Measurements from ENCODE around the gene LRIG1.

Gene LRIG1

DNA sequence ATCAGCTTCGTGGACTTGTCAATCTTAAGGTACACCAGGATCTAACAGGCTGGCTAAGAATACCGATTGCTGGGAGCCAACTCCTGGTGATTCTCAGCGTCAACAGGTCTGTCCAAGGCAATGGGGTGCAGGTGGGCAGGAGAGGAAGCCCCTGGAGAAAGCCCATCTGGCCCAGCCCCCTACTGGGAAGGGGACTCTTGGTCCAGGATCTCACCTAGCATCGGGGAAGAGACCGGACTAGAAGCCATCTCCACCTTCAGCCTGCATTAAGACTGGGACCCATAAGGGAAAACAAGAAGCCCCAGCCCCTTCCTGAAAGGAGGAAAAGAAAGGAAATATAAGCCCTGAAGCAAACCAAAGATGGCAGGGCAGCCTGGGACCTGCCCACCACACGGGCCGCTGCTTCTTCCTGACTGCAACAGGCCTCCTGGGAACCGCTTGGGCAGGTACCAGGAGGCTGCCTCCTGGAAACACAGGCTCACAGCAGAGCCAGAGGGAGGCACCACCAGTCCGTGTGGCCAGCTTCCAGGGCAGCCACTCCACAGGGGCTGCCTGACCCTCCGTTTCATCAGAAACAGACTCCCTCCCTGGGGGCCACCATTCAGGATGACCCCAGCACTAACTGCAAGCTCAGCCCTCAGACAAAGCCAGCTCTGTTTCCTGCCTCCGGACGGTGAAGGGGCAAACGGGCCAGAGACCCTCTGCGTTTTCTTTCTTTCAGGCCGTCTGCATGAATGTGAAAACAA lies 100.2 kb downstream of the LRIG1 start:
- H3K36me3 Mint-ChIP-seq (ENCODE audit: low read depth), result peaks cover 90% of the 10 kb centered on the region
- peak overlapping the region; percentile 29 for H3K27ac Mint-ChIP-seq
- H3K4me1 Mint-ChIP-seq (ENCODE audit: low read depth), result peaks cover 1% of the 10 kb centered on the region
- no peak for DNase-seq
- no peaks in the 10 kb centered on the region for H3K9me3 Mint-ChIP-seq
- H3K4me3 Mint-ChIP-seq, result no peak overlapping the region
- no peaks in the 10 kb centered on the region for H3K27me3 Mint-ChIP-seq

GRCh38 chr3:66399529-66400232 lies 101.1 kb downstream of the LRIG1 start:
- H3K36me3 Mint-ChIP-seq (ENCODE audit: low read depth), result peaks cover 90% of the 10 kb centered on the region
- H3K4me1 Mint-ChIP-seq (ENCODE audit: low read depth), result peaks cover 7% of the 10 kb centered on the region
- no peak for DNase-seq
- no peak overlapping the region for H3K4me3 Mint-ChIP-seq
- H3K9me3 Mint-ChIP-seq, result no peaks in the 10 kb centered on the region
- no peaks in the 10 kb centered on the region for H3K27me3 Mint-ChIP-seq
- peak overlapping the region; percentile 29 for H3K27ac Mint-ChIP-seq

DNA sequence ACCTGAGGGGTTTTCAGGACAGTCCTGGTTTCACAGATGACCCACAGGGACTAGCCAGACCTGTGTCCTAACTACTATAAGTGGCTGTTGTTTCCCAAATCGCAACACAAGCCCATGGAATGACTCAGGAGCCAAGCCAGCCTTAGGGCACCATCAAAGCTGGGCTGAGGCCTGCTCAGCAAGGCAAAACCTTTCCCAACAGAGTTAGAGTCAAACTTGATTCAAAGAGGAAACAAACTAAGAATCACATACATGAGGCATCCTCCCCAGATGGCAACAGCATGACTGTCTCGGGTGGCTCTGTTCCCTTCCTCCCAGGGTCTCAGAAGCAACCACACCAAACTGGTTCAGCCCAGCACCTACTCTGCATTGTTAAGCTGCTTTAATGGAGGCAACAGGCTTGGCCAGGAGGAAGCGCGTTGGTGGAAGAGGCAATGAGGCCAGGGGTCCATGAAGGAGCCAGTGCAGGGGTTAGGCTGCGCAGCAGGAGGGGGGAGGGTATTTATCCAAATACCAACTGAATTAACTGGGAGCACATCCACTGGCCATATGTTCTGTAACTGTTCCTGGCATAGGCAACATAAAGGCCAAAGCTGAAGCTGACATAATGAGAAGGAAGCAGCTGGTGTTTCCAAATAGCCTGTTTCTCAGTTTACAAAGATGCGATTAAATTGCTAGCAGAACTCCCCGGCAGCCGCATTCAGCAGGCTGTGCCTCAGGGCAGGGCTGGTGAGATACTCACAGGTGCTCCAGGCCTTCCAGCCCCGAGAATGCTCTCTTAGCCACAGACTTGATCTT lies 102.4 kb downstream of the LRIG1 start:
- no peaks in the 10 kb centered on the region for H3K27me3 Mint-ChIP-seq
- no peaks in the 10 kb centered on the region for H3K9me3 Mint-ChIP-seq
- no peak for DNase-seq
- H3K27ac Mint-ChIP-seq, result peak overlapping the region; percentile 79
- peaks cover 92% of the 10 kb centered on the region for H3K36me3 Mint-ChIP-seq (ENCODE audit: low read depth)
- H3K4me1 Mint-ChIP-seq (ENCODE audit: low read depth), result peaks cover 19% of the 10 kb centered on the region
- no peak overlapping the region for H3K4me3 Mint-ChIP-seq

GRCh38 chr3:66397745-66398144 lies 103.1 kb downstream of the LRIG1 start:
- no peak for DNase-seq
- Mint-ChIP-seq H3K4me1 (ENCODE audit: low read depth) (peaks cover 26% of the 10 kb centered on the region), H3K27ac (peak overlapping the region; percentile 79), H3K27me3 (no peaks in the 10 kb centered on the region), H3K9me3 (no peaks in the 10 kb centered on the region), H3K36me3 (ENCODE audit: low read depth) (peaks cover 92% of the 10 kb centered on the region), H3K4me3 (no peak overlapping the region)

DNA sequence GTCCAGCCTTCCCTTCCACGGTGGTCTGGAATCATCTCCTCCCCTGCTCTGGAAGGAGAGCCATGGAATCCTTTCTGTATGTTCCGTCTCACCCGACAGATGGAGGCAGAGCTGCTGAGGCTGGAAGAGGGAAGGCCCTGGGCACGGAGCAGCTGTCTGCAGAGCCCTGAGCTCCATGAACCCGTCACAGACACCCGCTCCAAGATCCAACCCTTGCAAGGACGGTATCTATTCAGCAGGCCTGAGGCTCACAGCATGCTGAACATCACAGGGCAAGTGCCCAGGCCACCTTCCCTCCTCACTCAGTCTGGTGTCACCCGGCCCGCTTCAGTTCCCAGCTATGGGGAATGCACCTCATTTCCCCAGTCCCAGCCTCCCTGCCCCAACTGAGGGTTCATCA lies 103.9 kb downstream of the LRIG1 start:
- H3K27ac Mint-ChIP-seq, result peak overlapping the region; percentile 34
- no peak overlapping the region for H3K4me3 Mint-ChIP-seq
- peaks cover 92% of the 10 kb centered on the region for H3K36me3 Mint-ChIP-seq (ENCODE audit: low read depth)
- no peaks in the 10 kb centered on the region for H3K27me3 Mint-ChIP-seq
- peaks cover 34% of the 10 kb centered on the region for H3K4me1 Mint-ChIP-seq (ENCODE audit: low read depth)
- no peak for DNase-seq
- no peaks in the 10 kb centered on the region for H3K9me3 Mint-ChIP-seq

GRCh38 chr3:66396161-66396760 lies 104.6 kb downstream of the LRIG1 start:
- Mint-ChIP-seq H3K27me3 (no peaks in the 10 kb centered on the region), H3K9me3 (no peaks in the 10 kb centered on the region), H3K27ac (peak overlapping the region; percentile 34), H3K4me1 (ENCODE audit: low read depth) (peaks cover 39% of the 10 kb centered on the region), H3K36me3 (ENCODE audit: low read depth) (peaks cover 93% of the 10 kb centered on the region), H3K4me3 (no peak overlapping the region)
- DNase-seq, result no peak

GRCh38 chr3:66395635-66396034 lies 105.2 kb downstream of the LRIG1 start:
- no peak overlapping the region for H3K27ac Mint-ChIP-seq
- peaks cover 44% of the 10 kb centered on the region for H3K4me1 Mint-ChIP-seq (ENCODE audit: low read depth)
- H3K27me3 Mint-ChIP-seq, result no peaks in the 10 kb centered on the region
- no peak overlapping the region for H3K4me3 Mint-ChIP-seq
- H3K36me3 Mint-ChIP-seq (ENCODE audit: low read depth), result peaks cover 94% of the 10 kb centered on the region
- DNase-seq, result no peak
- H3K9me3 Mint-ChIP-seq, result no peaks in the 10 kb centered on the region

GRCh38 chr3:66394753-66395249 lies 106.0 kb downstream of the LRIG1 start:
- H3K36me3 Mint-ChIP-seq (ENCODE audit: low read depth), result peaks cover 98% of the 10 kb centered on the region
- H3K27ac Mint-ChIP-seq, result peak overlapping the region; percentile 91
- no peak overlapping the region for H3K4me3 Mint-ChIP-seq
- H3K27me3 Mint-ChIP-seq, result no peaks in the 10 kb centered on the region
- DNase-seq, result peak; percentile 19
- peaks cover 51% of the 10 kb centered on the region for H3K4me1 Mint-ChIP-seq (ENCODE audit: low read depth)
- H3K9me3 Mint-ChIP-seq, result no peaks in the 10 kb centered on the region

DNA sequence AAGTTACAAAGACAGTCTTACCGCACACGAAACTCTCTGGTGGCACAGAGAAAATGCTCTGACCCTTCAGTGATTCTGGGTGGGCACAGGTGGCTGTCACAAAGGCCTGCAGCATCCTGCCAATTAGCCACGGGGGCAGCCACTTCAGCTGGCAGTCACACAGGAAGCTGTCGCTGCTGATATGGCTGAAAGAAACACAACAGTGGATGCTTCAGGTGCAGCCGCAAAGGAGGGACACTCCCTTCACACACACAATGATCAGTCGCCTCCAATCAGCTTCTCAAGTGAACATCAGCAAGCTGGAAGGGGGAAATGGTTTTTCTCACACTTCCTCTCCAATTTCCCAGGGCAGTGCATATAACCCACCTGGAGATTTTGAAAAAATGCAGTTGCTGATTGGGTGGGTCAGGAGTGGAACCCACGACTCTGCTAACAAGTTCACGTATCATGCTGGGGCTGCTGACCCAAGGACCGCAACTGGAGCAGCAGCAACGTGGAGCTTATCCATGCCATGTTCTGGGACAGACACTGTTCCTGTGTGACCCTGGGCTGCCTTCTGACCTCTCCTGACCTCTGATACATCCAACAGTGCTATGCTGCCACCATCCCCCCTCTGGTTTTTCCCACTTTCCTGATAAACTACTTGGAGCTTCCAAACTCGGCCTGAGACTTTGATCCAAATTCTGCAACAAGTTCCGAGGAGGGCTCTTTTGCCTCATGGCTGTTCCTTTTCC lies 106.6 kb downstream of the LRIG1 start:
- Mint-ChIP-seq H3K4me3 (peak overlapping the region; percentile 58), H3K9me3 (no peaks in the 10 kb centered on the region), H3K4me1 (ENCODE audit: low read depth) (peaks cover 57% of the 10 kb centered on the region), H3K27me3 (no peaks in the 10 kb centered on the region), H3K36me3 (ENCODE audit: low read depth) (peaks cover 98% of the 10 kb centered on the region), H3K27ac (peak overlapping the region; percentile 91)
- peak; percentile 48 for DNase-seq

DNA sequence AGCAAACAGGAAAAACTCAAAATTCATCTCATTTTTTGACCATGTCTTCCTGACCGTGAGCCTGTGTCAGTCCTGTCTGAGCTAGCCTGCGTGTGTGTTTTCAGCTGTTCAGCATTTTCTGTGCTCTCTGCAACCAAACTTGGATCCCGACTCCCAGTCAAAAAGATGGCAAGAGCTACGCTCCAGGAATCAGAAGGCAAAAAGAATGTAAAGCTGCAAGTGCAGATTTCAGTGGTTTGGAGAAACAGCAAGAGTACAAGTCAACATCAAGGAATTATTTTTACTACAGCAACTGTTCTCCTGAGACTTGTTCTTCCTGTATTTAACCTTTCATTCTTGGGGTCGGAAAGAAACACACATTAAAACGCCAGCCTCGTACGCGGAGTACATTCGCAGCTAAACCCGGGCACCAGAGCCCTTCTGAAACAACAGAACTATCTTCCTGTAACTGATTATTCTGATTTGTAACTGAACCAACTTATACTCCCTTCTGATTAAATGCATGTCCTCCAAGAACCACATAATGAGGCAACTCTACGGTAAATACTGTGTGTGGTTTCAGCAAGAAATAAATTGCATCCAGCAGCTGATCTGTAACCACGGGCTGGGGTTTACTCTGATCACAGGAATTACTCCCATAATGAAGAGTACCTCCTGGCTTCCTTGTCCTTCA lies 107.4 kb downstream of the LRIG1 start:
- no peaks in the 10 kb centered on the region for H3K9me3 Mint-ChIP-seq
- peaks cover 58% of the 10 kb centered on the region for H3K4me1 Mint-ChIP-seq (ENCODE audit: low read depth)
- no peak for DNase-seq
- peak overlapping the region; percentile 91 for H3K27ac Mint-ChIP-seq
- H3K27me3 Mint-ChIP-seq, result no peaks in the 10 kb centered on the region
- H3K4me3 Mint-ChIP-seq, result peak overlapping the region; percentile 58
- peaks cover 98% of the 10 kb centered on the region for H3K36me3 Mint-ChIP-seq (ENCODE audit: low read depth)

DNA sequence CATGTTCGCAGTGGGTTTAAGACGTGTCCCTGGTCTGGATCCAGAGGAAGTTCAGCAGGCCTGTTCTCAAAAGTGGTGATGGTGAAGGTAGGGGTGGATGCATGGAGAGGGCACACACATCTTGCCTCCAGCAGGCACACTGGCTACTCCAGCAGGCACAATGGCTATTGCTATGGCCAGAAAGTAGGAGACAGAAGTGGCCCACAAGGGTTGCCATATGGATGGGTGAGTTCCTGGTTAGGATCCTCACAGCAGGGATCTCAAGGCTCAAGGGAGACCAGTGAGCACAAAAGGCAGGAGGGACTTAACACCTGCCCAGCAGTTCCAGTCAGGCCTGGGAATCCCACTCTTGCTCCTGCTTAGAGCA lies 107.9 kb downstream of the LRIG1 start:
- peak overlapping the region; percentile 91 for H3K27ac Mint-ChIP-seq
- H3K4me3 Mint-ChIP-seq, result no peak overlapping the region
- peaks cover 63% of the 10 kb centered on the region for H3K4me1 Mint-ChIP-seq (ENCODE audit: low read depth)

DNA sequence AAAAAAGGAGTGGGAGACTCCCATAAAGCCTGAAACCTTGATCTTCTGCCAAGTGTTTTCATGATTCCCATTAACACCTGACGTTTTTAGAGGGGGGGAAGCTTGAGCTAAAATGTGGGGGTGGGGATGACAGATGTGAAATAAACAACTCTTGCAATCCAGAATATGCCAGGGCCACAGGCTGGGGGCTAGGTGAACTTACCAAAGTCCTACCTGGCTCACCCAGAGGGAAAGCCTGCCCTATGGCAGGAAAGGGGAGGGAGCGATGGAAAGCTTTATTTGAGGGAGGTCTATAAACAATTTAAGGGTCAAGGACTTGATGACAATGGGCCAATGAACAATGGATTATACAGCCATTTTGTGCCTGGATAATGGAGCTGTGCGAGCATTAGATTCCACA lies 108.3 kb downstream of the LRIG1 start:
- Mint-ChIP-seq H3K27ac (peak overlapping the region; percentile 91), H3K36me3 (ENCODE audit: low read depth) (peaks cover 94% of the 10 kb centered on the region), H3K4me3 (no peak overlapping the region), H3K4me1 (ENCODE audit: low read depth) (peaks cover 62% of the 10 kb centered on the region), H3K27me3 (no peaks in the 10 kb centered on the region), H3K9me3 (no peaks in the 10 kb centered on the region)
- DNase-seq, result no peak

More for the DNA sequence above, 107.9 kb downstream of the LRIG1 start:
- no peak for DNase-seq
- Mint-ChIP-seq H3K36me3 (ENCODE audit: low read depth) (peaks cover 97% of the 10 kb centered on the region), H3K9me3 (no peaks in the 10 kb centered on the region), H3K27me3 (no peaks in the 10 kb centered on the region)

GRCh38 chr3:66390013-66390412 lies 110.8 kb downstream of the LRIG1 start:
- Mint-ChIP-seq H3K27ac (no peak overlapping the region), H3K4me3 (no peak overlapping the region), H3K27me3 (no peaks in the 10 kb centered on the region), H3K36me3 (ENCODE audit: low read depth) (peaks cover 94% of the 10 kb centered on the region), H3K4me1 (ENCODE audit: low read depth) (peaks cover 70% of the 10 kb centered on the region), H3K9me3 (no peaks in the 10 kb centered on the region)
- no peak for DNase-seq
